GM18867 (cell line): ENCODE measurements around the gene BAK1.
"Not testable (repeated sequence)": the region's sequence is repeated elsewhere in the genome, so short reads cannot be mapped to it uniquely, and the experiment has no call there.

Source experiments
- ATAC-seq: cut with Tn5 transposase; IDR thresholded peaks from one replicate; pipeline ENCODE4 v1.9.1; 2021; ENCODE audit warnings: mild to moderate bottlenecking, moderate library complexity; ENCODE audit not compliant: unreplicated experiment

BAK1 gene

GRCh38 chr6:33552883-33553282 lies 27.2 kb downstream of the BAK1 start:
- ATAC-seq, result not testable (repeated sequence)

DNA sequence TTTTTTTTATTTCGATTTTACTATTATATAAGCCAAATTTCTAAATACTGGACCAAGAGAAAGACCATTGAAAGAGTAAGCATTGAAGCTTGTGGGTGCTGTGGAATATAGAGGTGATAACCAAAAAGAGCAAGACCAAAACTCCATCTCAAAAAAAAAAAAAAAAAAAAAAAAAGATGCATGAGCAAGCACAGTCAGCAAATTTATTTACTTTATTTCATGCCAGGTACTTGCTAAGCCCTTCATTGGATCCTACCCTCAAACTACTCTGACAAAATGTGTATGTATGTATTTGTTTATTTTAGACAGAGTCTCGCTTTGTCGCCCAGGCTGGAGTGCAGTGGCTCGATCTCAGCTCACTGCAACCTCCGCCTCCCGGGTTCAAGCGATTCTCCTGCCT lies 27.8 kb downstream of the BAK1 start:
- ATAC-seq, result no peak

GRCh38 chr6:33551538-33551937 lies 28.5 kb downstream of the BAK1 start:
- ATAC-seq, result no peak

DNA sequence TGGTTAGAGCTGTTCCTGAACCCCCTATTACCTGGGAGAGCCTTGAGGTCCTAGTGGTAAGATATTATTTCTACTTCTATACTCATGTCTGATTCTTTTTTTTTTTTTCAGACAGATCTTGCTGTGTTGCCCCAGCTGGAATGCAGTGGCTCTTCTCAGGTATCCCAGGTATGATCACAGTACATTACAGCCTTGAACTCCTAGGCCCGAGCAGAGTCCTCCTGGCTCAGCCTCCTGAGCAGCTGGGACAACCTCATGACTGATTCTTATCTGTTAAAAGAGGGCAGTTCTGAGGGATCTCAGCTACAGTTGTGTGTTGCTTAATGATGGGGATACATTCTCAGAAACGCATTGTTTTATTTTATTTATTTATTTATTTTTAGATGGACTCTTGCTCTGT lies 30.2 kb downstream of the BAK1 start:
- no peak for ATAC-seq

GRCh38 chr6:33549196-33549595 lies 30.9 kb downstream of the BAK1 start:
- no peak for ATAC-seq

- no peak for ATAC-seq
Measured at GRCh38 chr6:33547499-33547898, 32.6 kb downstream of the BAK1 start.

- no peak for ATAC-seq
Measured at GRCh38 chr6:33546766-33547165, 33.3 kb downstream of the BAK1 start.

- not testable (repeated sequence) for ATAC-seq
Measured at GRCh38 chr6:33545292-33545691, 34.8 kb downstream of the BAK1 start.

GRCh38 chr6:33543116-33543515 lies 37.0 kb downstream of the BAK1 start:
- no peak for ATAC-seq

DNA sequence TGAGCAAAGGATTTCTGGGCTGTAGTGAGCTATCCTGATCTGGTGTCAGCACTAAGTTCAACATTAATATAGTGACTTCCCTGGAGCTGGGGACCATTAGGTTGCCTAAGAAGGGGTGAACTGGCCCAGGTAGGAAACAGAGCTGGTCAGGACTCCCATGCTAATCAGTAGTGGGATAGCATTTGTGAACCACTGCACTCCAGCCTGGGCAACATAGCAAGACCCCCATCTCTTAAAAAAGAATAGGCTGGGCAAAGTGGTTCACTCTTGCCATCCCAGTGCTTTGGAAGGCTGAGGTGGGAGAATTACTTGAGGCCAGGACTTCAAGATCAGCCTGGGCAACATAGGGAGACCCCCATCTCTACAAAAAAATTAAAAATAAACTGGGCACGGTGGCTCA lies 39.3 kb downstream of the BAK1 start:
- no peak for ATAC-seq

DNA sequence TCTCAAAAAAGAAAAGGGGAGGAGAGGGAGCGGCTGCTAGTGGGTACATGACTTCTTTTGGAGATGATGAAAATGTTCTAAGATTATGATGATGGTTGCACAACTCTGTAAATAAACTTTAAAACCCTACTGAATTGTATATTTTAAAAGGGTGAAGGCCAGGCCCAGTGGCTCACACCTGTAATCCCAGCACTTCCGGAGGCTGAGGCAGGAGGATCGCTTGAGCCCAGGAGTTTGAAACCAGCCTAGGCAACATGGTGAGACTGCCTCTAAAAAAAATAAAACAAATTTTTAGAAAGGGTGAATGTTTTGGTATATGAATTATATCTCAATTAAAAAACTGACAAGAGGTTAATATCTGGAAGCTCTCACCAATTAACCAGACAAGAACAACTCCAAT lies 45.4 kb downstream of the BAK1 start:
- no peak for ATAC-seq

DNA sequence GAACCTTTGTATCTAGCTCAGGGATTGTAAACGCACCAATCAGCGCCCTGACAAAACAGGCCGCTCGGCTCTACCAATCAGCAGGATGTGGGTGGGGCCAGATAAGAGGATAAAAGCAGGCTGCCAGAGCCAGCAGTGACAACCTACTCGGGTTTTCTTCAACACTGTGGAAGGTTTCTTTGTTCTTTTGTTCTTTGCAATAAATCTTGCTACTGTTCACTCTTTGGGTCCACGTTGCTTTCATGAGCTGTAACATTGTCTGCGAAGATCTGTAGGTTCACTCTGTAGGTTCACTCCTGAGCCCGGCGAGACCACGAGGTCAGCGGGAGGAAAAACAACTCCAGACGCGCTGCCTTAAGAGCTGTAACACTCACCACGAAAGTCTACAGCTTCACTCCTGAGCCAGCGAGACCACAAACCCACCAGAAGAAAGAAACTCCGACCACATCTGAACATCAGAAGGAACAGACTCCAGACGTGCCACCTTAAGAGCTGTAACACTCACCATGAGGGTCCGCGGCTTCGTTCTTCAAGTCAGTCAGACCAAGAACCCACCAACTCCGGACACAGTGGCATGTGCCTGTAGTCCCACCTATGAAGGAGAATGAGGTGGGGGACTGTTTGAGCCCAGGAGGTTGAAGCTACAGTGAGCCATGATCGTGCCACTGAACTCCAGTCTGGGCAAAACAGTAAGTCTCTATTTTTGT lies 46.8 kb downstream of the BAK1 start:
- ATAC-seq, result not testable (repeated sequence)

GRCh38 chr6:33532431-33532830 lies 47.6 kb downstream of the BAK1 start:
- ATAC-seq, result not testable (repeated sequence)

GRCh38 chr6:33530617-33531016 lies 49.5 kb downstream of the BAK1 start:
- not testable (repeated sequence) for ATAC-seq
